Uterus (tissue), 2 donors: ENCODE results near the gene PBX1.

Experiments
- POLR2A ChIP-seq, 2 donors: fragments of 450-650 bp; IDR thresholded peaks; one replicate each; pipeline ENCODE4 v1.6.1; 2016; ENCODE audit warnings: antibody characterized with exemption in 2 of 2, mild to moderate bottlenecking in 1 of 2, moderate library complexity in 1 of 2
- TF ChIP-seq, protein P1 (sequence below), 4 experiments: fragments of 200-600 bp in 2 of 4; fragments of 450-650 bp in 2 of 4; sonication (generic) in 2 of 4; IDR thresholded peaks; one replicate each; pipeline ENCODE4 v1.5.1; 2016 to 2019; ENCODE audit warnings: antibody characterized with exemption in 4 of 4, mild to moderate bottlenecking in 2 of 4, moderate library complexity in 1 of 4

DNA sequence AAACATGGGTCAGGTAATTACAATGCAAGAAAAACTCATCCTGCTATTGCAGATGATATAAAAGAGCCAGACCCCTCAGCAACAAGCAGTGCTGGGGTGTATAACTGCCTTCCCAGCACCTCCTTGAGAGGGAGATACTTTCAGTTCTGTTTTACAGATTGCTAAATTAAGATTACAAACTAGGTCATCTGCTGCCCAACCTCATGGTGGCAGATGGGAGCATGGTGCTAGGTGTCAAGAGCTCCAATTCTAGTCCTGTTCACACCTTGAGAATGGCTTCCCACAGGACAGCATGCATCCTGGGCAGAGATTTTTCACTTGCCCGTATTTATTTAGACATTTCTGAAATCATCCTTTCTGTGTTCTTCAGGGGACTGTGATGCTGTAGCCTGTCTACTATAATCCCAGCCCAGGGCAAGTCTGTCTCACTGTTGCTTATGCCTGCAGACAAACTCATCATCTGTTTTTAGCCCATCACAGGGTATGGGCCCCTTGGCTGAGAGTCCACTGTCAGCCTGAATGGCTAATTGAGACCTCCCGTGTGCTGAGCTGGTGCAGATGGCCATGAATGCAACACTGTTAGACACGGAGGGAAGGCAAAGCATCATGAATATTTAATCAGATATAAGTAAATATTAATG is 40.2 kb upstream of the PBX1 start:
- TF ChIP-seq, protein P1, sequence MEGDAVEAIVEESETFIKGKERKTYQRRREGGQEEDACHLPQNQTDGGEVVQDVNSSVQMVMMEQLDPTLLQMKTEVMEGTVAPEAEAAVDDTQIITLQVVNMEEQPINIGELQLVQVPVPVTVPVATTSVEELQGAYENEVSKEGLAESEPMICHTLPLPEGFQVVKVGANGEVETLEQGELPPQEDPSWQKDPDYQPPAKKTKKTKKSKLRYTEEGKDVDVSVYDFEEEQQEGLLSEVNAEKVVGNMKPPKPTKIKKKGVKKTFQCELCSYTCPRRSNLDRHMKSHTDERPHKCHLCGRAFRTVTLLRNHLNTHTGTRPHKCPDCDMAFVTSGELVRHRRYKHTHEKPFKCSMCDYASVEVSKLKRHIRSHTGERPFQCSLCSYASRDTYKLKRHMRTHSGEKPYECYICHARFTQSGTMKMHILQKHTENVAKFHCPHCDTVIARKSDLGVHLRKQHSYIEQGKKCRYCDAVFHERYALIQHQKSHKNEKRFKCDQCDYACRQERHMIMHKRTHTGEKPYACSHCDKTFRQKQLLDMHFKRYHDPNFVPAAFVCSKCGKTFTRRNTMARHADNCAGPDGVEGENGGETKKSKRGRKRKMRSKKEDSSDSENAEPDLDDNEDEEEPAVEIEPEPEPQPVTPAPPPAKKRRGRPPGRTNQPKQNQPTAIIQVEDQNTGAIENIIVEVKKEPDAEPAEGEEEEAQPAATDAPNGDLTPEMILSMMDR (IDR thresholded peaks at IDR 0.05), result no peak
- TF ChIP-seq POLR2A (IDR thresholded peaks at IDR 0.05), result no peak
